Measurements from ENCODE around the gene ANAPC5.
"Not testable (repeated sequence)": the region's sequence is repeated elsewhere in the genome, so short reads cannot be mapped to it uniquely, and the experiment has no call there.

The ANAPC5 gene

DNA sequence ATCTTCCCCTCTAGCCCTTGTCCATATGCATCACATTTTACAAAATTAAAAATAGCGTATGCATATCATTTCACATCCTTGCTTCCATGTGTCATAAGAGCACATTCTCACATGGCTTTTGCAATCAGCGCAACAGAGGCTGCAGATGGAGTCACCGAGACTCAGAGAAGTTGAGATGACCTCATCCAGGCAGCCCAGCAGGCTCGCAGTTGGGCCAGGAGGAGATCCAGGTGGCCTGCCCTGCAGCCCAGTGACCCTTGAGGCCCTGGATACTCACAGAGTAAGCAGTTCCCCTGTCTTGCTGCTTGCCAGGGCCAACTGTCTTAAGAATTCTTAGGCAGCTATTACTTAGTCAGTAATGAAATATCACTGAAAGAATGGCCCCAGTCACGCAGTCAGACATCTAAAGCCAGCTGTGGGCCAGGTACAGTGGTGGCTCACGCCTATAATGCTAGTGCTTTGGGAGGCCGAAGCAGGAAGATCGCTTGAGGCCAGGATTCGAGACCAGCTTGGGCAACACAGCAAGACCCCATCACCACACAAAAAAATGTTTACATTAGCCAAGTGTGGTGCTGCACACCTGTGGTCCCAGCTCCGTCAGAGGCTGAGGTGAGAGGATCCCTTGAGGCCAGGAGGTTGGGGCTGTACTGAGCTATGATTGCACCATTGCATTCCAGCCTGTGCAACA is 64.8 kb downstream of the ANAPC5 start:
- Mint-ChIP-seq H3K4me3 (no peak overlapping the region), H3K27me3 (no peaks in the 10 kb centered on the region), H3K9me3 (no peaks in the 10 kb centered on the region), H3K4me1 (peaks cover 28% of the 10 kb centered on the region), H3K27ac (no peak overlapping the region)
- ATAC-seq (no peak), DNase-seq (no peak)

- Mint-ChIP-seq H3K27ac (no peak overlapping the region), H3K4me1 (peaks cover 20% of the 10 kb centered on the region), H3K27me3 (no peaks in the 10 kb centered on the region), H3K9me3 (no peaks in the 10 kb centered on the region), H3K4me3 (no peak overlapping the region)
- DNase-seq (no peak), ATAC-seq (no peak)
These were observed 66.4 kb downstream of the ANAPC5 start for GRCh38 chr12:121285856-121286255.

GRCh38 chr12:121284551-121285390 is 67.4 kb downstream of the ANAPC5 start:
- no peak overlapping the region for H3K27ac Mint-ChIP-seq
- H3K9me3 Mint-ChIP-seq, result no peaks in the 10 kb centered on the region
- ATAC-seq (no peak), DNase-seq (no peak)
- no peaks in the 10 kb centered on the region for H3K27me3 Mint-ChIP-seq
- H3K4me3 Mint-ChIP-seq, result no peak overlapping the region
- H3K4me1 Mint-ChIP-seq, result peaks cover 15% of the 10 kb centered on the region

DNA sequence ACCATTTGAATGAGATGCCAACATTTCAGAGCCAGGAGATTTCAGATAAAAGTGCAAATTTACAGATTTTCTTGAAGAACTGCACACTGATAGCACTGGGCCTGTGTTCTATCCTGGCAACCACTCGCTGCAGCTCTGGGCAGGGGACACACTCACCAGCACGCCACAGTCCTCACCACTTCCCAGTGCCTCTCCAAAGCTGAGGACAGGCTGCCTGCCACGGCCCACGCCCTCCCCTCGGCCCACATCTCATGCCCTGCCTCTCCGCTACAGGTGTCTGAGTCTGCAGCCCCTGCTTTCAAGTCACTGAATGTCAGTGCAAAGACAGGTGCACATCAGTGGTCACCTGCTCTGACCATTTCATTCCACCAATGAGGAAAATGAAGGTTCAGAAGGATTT is 68.4 kb downstream of the ANAPC5 start:
- Mint-ChIP-seq H3K9me3 (no peaks in the 10 kb centered on the region), H3K27me3 (no peaks in the 10 kb centered on the region), H3K4me1 (peaks cover 9% of the 10 kb centered on the region), H3K4me3 (no peak overlapping the region), H3K27ac (no peak overlapping the region)
- ATAC-seq (no peak), DNase-seq (no peak)

DNA sequence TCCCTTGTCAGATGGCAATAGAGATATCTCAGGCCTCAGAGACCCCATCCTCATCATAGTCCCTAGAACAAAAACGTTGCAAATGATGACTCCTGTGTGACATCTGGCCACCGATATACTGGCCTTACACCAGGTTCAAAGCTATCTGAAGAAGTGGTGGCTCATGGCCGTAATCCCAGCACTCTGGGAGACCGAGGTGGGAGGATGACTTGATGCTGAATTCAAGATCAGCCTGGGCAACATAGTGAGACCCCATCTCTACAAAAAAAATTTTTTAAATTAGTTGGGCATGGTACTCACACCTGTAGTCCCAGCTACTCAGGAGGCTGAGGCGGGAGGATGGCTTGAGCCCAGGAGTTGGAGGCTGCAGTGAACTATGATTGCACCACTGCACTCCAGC is 68.8 kb downstream of the ANAPC5 start:
- ATAC-seq (no peak), DNase-seq (no peak)
- no peaks in the 10 kb centered on the region for H3K9me3 Mint-ChIP-seq
- no peaks in the 10 kb centered on the region for H3K27me3 Mint-ChIP-seq
- no peak overlapping the region for H3K4me3 Mint-ChIP-seq
- H3K4me1 Mint-ChIP-seq, result peaks cover 4% of the 10 kb centered on the region
- no peak overlapping the region for H3K27ac Mint-ChIP-seq

DNA sequence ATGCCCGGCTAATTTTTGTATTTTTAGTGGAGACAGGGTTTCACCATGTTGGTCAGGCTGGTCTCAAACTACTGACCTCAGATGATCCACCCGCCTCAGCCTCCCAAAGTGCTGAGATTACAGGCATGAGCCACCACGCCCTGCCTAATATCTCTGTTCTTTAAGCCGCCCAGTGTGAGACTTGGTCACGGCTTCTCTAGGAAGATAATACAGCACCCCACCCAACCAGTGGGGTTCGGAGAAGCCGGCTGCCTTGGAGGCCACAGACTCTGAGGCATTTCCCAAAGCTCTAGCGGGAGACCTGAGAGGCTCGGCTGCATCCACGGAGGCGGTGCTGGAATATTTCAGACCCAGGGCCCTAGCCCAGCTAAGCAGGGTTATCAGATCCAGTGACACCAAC is 69.3 kb downstream of the ANAPC5 start:
- H3K27me3 Mint-ChIP-seq, H3K9me3 Mint-ChIP-seq, H3K4me1 Mint-ChIP-seq, DNase-seq, H3K27ac Mint-ChIP-seq, H3K4me3 Mint-ChIP-seq, ATAC-seq: not testable (repeated sequence)

DNA sequence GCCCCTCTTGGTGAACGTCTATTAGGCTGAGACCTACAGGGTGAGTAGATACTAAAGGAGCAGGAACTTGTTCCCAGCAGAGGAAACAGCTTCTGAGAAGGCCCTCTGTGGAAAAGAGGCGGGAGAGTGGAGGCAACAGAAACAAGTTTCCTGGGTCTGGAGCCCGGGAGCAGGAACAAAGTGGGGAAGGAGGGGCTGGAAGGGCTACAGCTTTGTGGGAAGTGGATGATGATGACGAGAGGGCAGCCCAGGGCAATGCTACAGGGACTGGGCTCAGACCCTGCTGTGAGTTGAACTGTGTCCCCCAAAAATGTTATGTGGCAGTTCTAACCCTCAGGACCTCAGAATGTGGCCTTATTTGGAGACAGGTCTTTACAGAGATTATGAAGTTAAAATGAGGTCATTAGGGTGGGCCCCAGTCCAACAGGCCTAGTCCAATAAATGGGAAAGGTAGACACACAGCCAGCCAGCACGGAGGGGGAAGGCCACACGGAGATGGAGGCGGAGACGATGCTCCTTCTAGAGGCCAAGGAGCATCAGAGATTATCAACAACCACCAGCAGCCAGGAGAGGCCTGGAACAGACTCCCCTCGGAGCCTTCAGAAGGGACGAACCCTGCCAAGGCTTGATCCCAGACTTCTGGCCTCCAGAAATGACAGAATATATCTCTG is 70.0 kb downstream of the ANAPC5 start:
- Mint-ChIP-seq H3K27ac (peak overlapping the region in 1 of 2 donors; percentile 36), H3K9me3 (no peaks in the 10 kb centered on the region), H3K4me3 (no peak overlapping the region), H3K27me3 (no peaks in the 10 kb centered on the region), H3K4me1 (no peaks in the 10 kb centered on the region)
- ATAC-seq, result no peak
- no peak for DNase-seq

DNA sequence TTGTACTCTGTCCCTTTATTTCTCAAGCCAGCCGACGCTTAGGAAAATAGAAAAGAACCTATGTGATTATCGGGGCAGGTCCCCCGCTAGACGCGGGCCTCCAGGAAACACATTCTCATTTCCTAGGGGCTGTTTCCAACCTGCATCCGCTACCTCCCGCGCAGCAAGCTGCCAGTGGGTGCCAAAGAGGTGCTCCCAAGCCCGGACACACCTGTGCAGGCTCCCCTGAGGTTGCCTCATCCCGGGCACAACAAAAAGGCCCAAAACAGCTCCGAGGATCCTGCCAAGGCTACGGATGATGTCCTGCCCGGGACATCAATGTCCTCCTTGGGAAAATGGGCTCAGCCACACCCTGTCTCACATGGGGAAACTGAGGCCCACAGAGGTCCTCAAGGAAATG is 71.1 kb downstream of the ANAPC5 start:
- H3K9me3 Mint-ChIP-seq, ATAC-seq, DNase-seq, H3K4me1 Mint-ChIP-seq, H3K4me3 Mint-ChIP-seq, H3K27ac Mint-ChIP-seq, H3K27me3 Mint-ChIP-seq: not testable (repeated sequence)

GRCh38 chr12:121280531-121280930 is 71.7 kb downstream of the ANAPC5 start:
- DNase-seq, H3K27ac Mint-ChIP-seq, ATAC-seq, H3K9me3 Mint-ChIP-seq, H3K4me3 Mint-ChIP-seq, H3K27me3 Mint-ChIP-seq, H3K4me1 Mint-ChIP-seq: not testable (repeated sequence)

GRCh38 chr12:121279507-121279915 is 72.7 kb downstream of the ANAPC5 start:
- ATAC-seq (no peak), DNase-seq (no peak)
- Mint-ChIP-seq H3K9me3 (no peaks in the 10 kb centered on the region), H3K4me3 (no peak overlapping the region), H3K27me3 (no peaks in the 10 kb centered on the region), H3K27ac (no peak overlapping the region), H3K4me1 (no peaks in the 10 kb centered on the region)

GRCh38 chr12:121279071-121279375 is 73.2 kb downstream of the ANAPC5 start:
- Mint-ChIP-seq H3K4me3 (no peak overlapping the region), H3K4me1 (no peaks in the 10 kb centered on the region), H3K27me3 (no peaks in the 10 kb centered on the region), H3K27ac (no peak overlapping the region), H3K9me3 (no peaks in the 10 kb centered on the region)
- DNase-seq (no peak), ATAC-seq (no peak)

DNA sequence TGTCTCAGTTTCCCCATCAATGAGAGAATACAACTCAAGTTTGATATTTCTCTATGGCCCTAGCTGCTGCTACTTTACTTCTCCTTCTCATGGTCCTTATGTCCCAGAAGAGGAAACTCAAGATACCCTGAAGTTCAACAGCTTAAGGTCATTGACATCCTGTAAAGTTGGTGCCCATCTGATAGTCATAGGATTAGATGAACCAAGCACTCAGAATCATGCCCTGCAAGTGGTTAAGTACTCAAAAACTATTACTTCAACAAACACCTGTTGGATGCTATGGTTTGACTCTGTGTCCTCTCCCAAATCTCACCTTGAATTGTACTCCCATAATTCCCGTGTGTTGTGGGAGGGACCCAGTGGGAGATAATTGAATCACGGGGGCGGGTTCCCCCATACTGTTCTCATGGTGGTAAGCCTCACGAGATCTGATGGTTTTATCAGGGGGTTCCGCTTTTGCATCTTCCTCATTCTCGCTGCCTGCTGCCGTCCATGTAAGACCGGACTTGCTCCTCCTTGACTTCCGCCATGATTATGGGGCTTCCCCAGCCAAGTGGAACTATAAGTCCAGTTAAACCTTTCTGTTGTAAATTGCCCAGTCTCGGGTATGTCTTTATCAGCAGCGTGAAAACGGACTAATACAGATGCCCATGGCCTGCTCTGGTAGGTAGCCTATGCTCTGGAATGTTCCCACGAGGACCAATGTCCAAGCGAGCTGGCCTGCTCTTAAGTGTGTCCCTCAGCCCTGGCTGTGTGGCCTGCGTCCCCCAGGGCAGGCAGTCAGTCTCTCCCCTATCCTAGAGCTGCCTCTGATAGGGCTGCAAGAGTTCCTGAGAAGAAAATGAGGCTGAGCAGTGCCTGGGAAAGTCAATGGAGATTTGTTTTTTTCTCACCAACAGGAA is 73.8 kb downstream of the ANAPC5 start:
- H3K4me3 Mint-ChIP-seq, result no peak overlapping the region
- H3K4me1 Mint-ChIP-seq, result no peaks in the 10 kb centered on the region
- no peaks in the 10 kb centered on the region for H3K27me3 Mint-ChIP-seq
- ATAC-seq (no peak), DNase-seq (no peak)
- H3K9me3 Mint-ChIP-seq, result no peaks in the 10 kb centered on the region
- H3K27ac Mint-ChIP-seq, result no peak overlapping the region

DNA sequence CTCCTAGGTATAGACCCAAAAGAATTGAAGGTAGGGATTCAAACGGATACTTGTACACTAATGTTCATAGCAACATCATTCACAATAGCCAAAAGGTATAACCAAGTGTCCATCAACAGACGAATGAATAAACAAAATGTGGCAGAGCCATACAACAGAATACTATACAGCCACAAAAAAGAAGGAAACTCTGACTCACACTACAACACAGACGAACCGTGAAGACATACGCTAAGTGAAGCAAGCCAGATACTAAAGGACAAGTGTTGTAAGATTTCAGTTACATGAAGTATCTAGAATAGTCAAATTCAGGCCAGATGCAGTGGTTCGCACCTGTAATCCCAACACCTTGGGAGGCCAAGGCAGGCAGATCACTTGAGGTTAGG is 74.8 kb downstream of the ANAPC5 start:
- no peak for DNase-seq
- peak overlapping the region in 1 of 2 donors; percentile 13 for H3K27ac Mint-ChIP-seq
- H3K4me3 Mint-ChIP-seq, result no peak overlapping the region
- H3K4me1 Mint-ChIP-seq, result no peaks in the 10 kb centered on the region
- no peak for ATAC-seq
- H3K9me3 Mint-ChIP-seq, result no peaks in the 10 kb centered on the region
- no peaks in the 10 kb centered on the region for H3K27me3 Mint-ChIP-seq

GRCh38 chr12:121274036-121274763 is 78.0 kb downstream of the ANAPC5 start:
- DNase-seq (no peak), ATAC-seq (no peak)
- no peak overlapping the region for H3K4me3 Mint-ChIP-seq
- H3K4me1 Mint-ChIP-seq, result no peaks in the 10 kb centered on the region
- peak overlapping the region in 1 of 2 donors; percentile 86 for H3K27ac Mint-ChIP-seq
- no peaks in the 10 kb centered on the region for H3K27me3 Mint-ChIP-seq
- H3K9me3 Mint-ChIP-seq, result no peaks in the 10 kb centered on the region

DNA sequence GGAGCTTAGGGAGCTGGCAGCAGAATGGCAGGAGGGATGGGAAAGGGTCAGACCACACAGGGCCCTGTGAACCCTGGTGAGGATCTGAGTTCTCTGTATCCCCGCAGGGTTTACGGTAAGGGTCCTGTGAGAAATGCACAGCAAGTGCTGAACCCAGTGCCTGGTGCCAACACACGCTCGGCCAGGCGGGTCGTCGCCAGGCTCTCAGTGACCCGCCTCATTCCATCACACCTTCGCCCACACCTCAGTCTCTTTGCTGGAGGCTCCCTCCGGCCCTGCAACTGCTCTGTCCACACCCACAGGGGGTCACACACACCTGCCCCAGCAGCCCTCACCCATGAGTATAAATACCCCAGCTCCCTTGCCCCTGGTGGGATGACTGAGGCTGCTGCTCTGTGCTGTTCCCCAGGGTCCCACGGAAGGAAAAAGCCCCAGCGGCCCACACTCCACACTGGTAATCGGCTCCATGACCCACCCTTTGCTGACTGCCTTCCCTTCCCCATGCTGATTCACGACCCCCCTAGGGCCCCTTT is 78.8 kb downstream of the ANAPC5 start:
- Mint-ChIP-seq H3K27ac (peak overlapping the region in 1 of 2 donors; percentile 55), H3K27me3 (no peaks in the 10 kb centered on the region), H3K4me3 (no peak overlapping the region), H3K4me1 (no peaks in the 10 kb centered on the region), H3K9me3 (no peaks in the 10 kb centered on the region)
- ATAC-seq (no peak), DNase-seq (no peak)

Data from stimulated activated naive CD8-positive, alpha-beta T cell treated with anti-CD3 and anti-CD28 coated beads, Interleukin-15, amount 100 ng/mL, for 72 hours (primary cell).